GM19023 (cell line): ENCODE data around the gene STK17A.

Experiments used
- ATAC-seq: cut with Tn5 transposase; IDR thresholded peaks from one replicate; pipeline ENCODE4 v1.9.1; 2021; ENCODE audit warnings: mild to moderate bottlenecking, moderate library complexity; ENCODE audit not compliant: unreplicated experiment

STK17A gene

GRCh38 chr7:43630482-43630881 lies 47.6 kb downstream of the STK17A start:
- ATAC-seq: no peak

GRCh38 chr7:43631559-43631958 lies 48.7 kb downstream of the STK17A start:
- ATAC-seq: no peak

GRCh38 chr7:43632746-43633145 lies 49.8 kb downstream of the STK17A start:
- ATAC-seq: no peak

GRCh38 chr7:43634384-43634783 lies 51.5 kb downstream of the STK17A start:
- no peak for ATAC-seq

- ATAC-seq: no peak
These were observed 53.2 kb downstream of the STK17A start for GRCh38 chr7:43636093-43636492.

GRCh38 chr7:43637114-43637806 lies 54.4 kb downstream of the STK17A start:
- ATAC-seq: no peak

- no peak for ATAC-seq
These were observed 57.1 kb downstream of the STK17A start for GRCh38 chr7:43639858-43640491.

GRCh38 chr7:43640679-43641078 lies 57.8 kb downstream of the STK17A start:
- ATAC-seq: no peak

- no peak for ATAC-seq
These were observed 60.2 kb downstream of the STK17A start for GRCh38 chr7:43642897-43643630.

GRCh38 chr7:43643846-43644245 lies 60.9 kb downstream of the STK17A start:
- ATAC-seq: no peak

GRCh38 chr7:43645699-43646226 lies 62.9 kb downstream of the STK17A start:
- no peak for ATAC-seq

GRCh38 chr7:43646603-43647338 lies 63.9 kb downstream of the STK17A start:
- no peak for ATAC-seq

GRCh38 chr7:43647339-43647672 lies 64.4 kb downstream of the STK17A start:
- no peak for ATAC-seq

GRCh38 chr7:43647673-43648472 lies 65.0 kb downstream of the STK17A start:
- no peak for ATAC-seq

GRCh38 chr7:43648473-43649406 lies 65.8 kb downstream of the STK17A start:
- peak; percentile 58 for ATAC-seq

- ATAC-seq: peak; percentile 62
These were observed 66.9 kb downstream of the STK17A start for GRCh38 chr7:43649755-43650274.

- ATAC-seq: no peak
These were observed 67.6 kb downstream of the STK17A start for GRCh38 chr7:43650457-43651052.

GRCh38 chr7:43652364-43652763 lies 69.5 kb downstream of the STK17A start:
- no peak for ATAC-seq

GRCh38 chr7:43653466-43653865 lies 70.6 kb downstream of the STK17A start:
- ATAC-seq: no peak
